ENCODE data around the gene ZNF333. TPM values are rescaled to one million over a fixed set of nuclear protein-coding genes. Genes with fewer than 3 reads are reported as not detected.

Gene ZNF333
- total and polyA plus RNA-seq, 4 donors, result 22.8 to 44.0 (median 24.7) TPM

DNA sequence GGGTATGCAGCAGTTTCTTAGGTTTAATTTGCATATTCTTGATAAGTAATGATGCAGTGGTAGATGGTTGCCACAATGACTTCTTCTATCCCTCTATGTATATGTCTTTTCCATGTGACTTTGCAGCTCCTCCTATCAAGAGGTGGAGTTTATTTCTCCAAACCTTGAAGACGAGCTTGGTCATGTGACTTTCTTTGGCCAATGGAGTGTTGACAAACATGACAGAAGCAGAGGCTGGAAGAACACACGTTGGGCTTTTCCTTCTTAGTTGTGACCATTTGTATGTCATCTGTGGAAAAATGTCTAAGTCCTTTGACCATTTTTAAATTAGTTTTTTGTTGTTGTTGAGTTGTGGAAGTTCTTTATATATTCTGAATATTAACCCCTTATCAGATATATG is 32.3 kb downstream of the ZNF333 start:
- WGBS (ENCODE audit: insufficient coverage), result 100% methylated on average over 2 of the region's 2 CpGs
- Histone ChIP-seq H3K27me3 (ENCODE audit: control insufficient read depth, insufficient read depth, low read length) (no peaks in the 10 kb centered on the region), H3K4me1 (ENCODE audit: control insufficient read depth, insufficient read depth, low read length) (no peaks in the 10 kb centered on the region), H3K4me3 (ENCODE audit: low read depth, low read length) (no peak overlapping the region), H3K9me3 (ENCODE audit: control insufficient read depth, insufficient read depth, low read length) (peaks cover 30% of the 10 kb centered on the region), H3K36me3 (ENCODE audit: control insufficient read depth, insufficient read depth, low read length) (peaks cover 32% of the 10 kb centered on the region), H3K27ac (ENCODE audit: low read depth, low read length) (no peak overlapping the region)
- DNase-seq (ENCODE audit: low read depth in 4 of 6, low spot score in 6 of 6), result no peak

DNA sequence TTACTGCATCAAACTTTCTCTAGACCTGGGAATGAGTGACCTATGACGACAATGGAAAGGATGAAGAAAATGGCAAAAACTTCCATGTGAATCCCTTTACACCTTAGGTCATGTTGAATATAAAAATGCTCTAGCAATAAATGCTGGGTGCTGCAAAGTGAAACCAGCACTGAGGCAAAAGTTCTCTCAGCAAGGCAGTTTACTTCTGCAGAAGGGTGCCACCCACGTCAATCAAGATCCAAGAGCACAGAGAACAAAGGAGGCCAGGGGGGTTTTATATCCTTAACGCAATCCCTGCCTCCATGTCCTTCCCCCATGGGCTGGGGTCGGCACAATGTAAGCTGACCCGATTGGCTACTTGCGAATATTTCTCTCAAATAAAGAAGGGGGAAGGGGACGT is 38.7 kb downstream of the ZNF333 start:
- DNase-seq (ENCODE audit: low read depth in 4 of 6, low spot score in 6 of 6), result no peak
- Histone ChIP-seq H3K9me3 (ENCODE audit: control insufficient read depth, insufficient read depth, low read length) (peaks cover 2% of the 10 kb centered on the region), H3K27ac (ENCODE audit: low read depth, low read length) (no peak overlapping the region), H3K4me3 (ENCODE audit: low read depth, low read length) (no peak overlapping the region), H3K27me3 (ENCODE audit: control insufficient read depth, insufficient read depth, low read length) (no peaks in the 10 kb centered on the region), H3K4me1 (ENCODE audit: control insufficient read depth, insufficient read depth, low read length) (no peaks in the 10 kb centered on the region), H3K36me3 (ENCODE audit: control insufficient read depth, insufficient read depth, low read length) (no peaks in the 10 kb centered on the region)
- 44% methylated on average over 2 of the region's 7 CpGs for whole genome bisulfite sequencing (ENCODE audit: insufficient coverage)

DNA sequence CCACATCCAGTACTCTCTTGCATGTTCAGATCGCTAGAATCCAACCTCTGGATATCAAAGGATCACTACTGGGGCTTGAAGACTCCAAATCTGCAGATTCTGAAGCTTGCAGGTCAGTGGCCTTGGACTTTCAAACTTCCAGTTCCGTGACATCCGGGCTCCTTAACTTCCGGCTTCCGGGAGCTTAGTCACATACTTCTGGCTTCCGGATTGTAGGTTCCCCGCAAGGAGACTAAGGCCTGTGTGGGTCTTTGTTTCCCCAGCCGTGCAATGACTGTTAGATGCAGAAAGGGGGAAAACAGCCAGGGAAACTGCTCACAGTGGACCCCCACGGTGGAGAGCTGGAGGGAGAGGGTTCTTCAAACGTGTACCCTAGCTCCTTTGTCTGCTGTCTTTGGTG is 41.4 kb downstream of the ZNF333 start:
- H3K4me3 ChIP-seq (ENCODE audit: low read depth, low read length), result no peak overlapping the region
- H3K27ac ChIP-seq (ENCODE audit: low read depth, low read length), result no peak overlapping the region
- no peak for DNase-seq (ENCODE audit: low read depth in 4 of 6, low spot score in 6 of 6)
- 56% methylated on average over 9 of the region's 10 CpGs for WGBS (ENCODE audit: insufficient coverage)
- H3K36me3 ChIP-seq (ENCODE audit: control insufficient read depth, insufficient read depth, low read length), result no peaks in the 10 kb centered on the region
- peaks cover 2% of the 10 kb centered on the region for H3K9me3 ChIP-seq (ENCODE audit: control insufficient read depth, insufficient read depth, low read length)
- H3K4me1 ChIP-seq (ENCODE audit: control insufficient read depth, insufficient read depth, low read length), result no peaks in the 10 kb centered on the region
- no peaks in the 10 kb centered on the region for H3K27me3 ChIP-seq (ENCODE audit: control insufficient read depth, insufficient read depth, low read length)

DNA sequence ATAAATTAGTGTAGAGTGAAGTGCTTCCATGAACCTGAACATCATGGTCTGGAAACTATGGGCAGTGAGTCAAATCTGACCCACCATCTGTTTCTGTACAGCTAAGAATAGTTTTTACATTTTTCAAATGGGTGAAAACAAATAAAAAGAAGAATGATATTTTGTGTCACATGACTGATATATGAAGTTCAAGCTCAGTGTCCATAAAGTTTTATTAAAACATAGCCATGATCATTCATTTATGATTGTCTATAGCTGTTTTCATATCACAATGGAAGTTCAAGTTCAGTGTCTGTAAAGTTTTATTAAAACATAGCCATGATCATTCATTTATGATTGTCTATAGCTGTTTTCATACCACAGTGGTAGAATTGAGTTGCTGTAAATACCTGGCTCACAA is 42.7 kb downstream of the ZNF333 start:
- Histone ChIP-seq H3K4me1 (ENCODE audit: control insufficient read depth, insufficient read depth, low read length) (no peaks in the 10 kb centered on the region), H3K27me3 (ENCODE audit: control insufficient read depth, insufficient read depth, low read length) (no peaks in the 10 kb centered on the region), H3K27ac (ENCODE audit: low read depth, low read length) (no peak overlapping the region)

DNA sequence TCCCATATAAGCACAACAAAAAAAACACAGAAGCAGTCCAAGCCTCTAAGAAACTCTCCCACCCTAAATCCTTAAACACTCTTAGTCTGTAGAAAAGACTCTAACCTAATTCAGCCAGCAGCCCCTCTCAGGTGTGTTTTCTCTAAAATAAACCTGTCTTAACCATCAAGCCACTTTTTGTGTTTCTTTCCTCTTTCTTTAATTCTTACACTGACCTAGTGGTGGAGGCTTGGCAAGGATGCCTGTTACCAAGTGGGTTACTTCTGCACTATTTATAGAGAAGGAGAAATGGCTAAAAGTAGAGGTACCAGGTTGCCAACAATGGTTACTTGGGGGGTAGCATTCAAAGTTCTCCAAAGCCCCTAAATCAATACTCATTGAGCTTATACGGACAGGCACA is 43.7 kb downstream of the ZNF333 start:
- no CpG with 5 or more reads among the region's 1 CpG for WGBS (ENCODE audit: insufficient coverage)
- Histone ChIP-seq H3K27ac (ENCODE audit: low read depth, low read length) (no peak overlapping the region), H3K9me3 (ENCODE audit: control insufficient read depth, insufficient read depth, low read length) (no peaks in the 10 kb centered on the region), H3K4me3 (ENCODE audit: low read depth, low read length) (no peak overlapping the region), H3K36me3 (ENCODE audit: control insufficient read depth, insufficient read depth, low read length) (no peaks in the 10 kb centered on the region), H3K4me1 (ENCODE audit: control insufficient read depth, insufficient read depth, low read length) (no peaks in the 10 kb centered on the region), H3K27me3 (ENCODE audit: control insufficient read depth, insufficient read depth, low read length) (no peaks in the 10 kb centered on the region)
- DNase-seq (ENCODE audit: low read depth in 4 of 6, low spot score in 6 of 6), result no peak

More for the DNA sequence above, 42.7 kb downstream of the ZNF333 start:
- no peaks in the 10 kb centered on the region for H3K9me3 ChIP-seq (ENCODE audit: control insufficient read depth, insufficient read depth, low read length)
- no peaks in the 10 kb centered on the region for H3K36me3 ChIP-seq (ENCODE audit: control insufficient read depth, insufficient read depth, low read length)
- DNase-seq (ENCODE audit: low read depth in 4 of 6, low spot score in 6 of 6), result no peak
- H3K4me3 ChIP-seq (ENCODE audit: low read depth, low read length), result no peak overlapping the region

DNA sequence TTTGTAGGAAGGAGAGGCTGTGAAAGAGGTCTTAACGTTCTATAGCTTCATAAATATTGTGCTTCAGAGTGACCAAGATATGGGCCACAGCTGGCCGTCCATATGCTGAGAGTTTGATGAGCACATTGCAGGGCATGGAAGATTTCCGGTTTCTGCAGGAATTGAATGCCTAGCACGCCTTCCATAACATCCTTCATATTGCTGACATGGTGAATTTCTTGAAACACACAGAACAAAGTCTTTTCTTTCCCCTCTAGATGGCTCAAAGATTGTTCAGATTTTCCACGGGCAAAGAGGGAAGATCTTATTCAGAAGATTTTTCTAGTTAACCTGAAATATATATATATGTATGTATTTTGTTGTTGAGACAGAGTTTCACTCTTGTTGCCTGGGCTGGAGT is 46.1 kb downstream of the ZNF333 start:
- Histone ChIP-seq H3K4me1 (ENCODE audit: control insufficient read depth, insufficient read depth, low read length) (no peaks in the 10 kb centered on the region), H3K4me3 (ENCODE audit: low read depth, low read length) (no peak overlapping the region), H3K27me3 (ENCODE audit: control insufficient read depth, insufficient read depth, low read length) (no peaks in the 10 kb centered on the region), H3K27ac (ENCODE audit: low read depth, low read length) (no peak overlapping the region), H3K9me3 (ENCODE audit: control insufficient read depth, insufficient read depth, low read length) (no peaks in the 10 kb centered on the region), H3K36me3 (ENCODE audit: control insufficient read depth, insufficient read depth, low read length) (no peaks in the 10 kb centered on the region)
- DNase-seq (ENCODE audit: low read depth in 4 of 6, low spot score in 6 of 6), result no peak
- 74% methylated on average over 4 of the region's 5 CpGs for WGBS (ENCODE audit: insufficient coverage)

DNA sequence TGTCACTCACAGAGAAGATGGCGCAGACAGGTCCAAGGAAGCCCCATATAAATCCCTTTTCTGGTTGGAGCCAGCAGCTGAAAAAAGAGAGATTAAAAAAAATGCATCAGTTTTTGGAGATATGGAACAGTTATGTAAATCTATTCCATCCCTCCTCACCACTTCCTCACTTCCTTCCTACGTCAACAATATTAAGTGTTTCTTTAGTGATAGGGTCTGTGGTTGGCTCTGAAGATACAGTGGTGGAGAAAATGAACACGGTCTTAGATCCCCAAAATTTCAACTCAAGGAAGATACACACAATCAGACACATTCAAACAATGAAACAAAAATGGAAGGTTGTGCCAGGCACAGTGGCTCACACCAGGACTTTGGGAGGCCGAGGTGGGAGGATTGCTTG is 57.0 kb downstream of the ZNF333 start:
- Histone ChIP-seq H3K27me3 (ENCODE audit: control insufficient read depth, insufficient read depth, low read length) (no peaks in the 10 kb centered on the region), H3K9me3 (ENCODE audit: control insufficient read depth, insufficient read depth, low read length) (no peaks in the 10 kb centered on the region), H3K4me1 (ENCODE audit: control insufficient read depth, insufficient read depth, low read length) (no peaks in the 10 kb centered on the region), H3K36me3 (ENCODE audit: control insufficient read depth, insufficient read depth, low read length) (no peaks in the 10 kb centered on the region), H3K27ac (ENCODE audit: low read depth, low read length) (no peak overlapping the region), H3K4me3 (ENCODE audit: low read depth, low read length) (no peak overlapping the region)
- WGBS (ENCODE audit: insufficient coverage), result 100% methylated on average over 1 of the region's 4 CpGs
- DNase-seq (ENCODE audit: low read depth in 4 of 6, low spot score in 6 of 6), result no peak

DNA sequence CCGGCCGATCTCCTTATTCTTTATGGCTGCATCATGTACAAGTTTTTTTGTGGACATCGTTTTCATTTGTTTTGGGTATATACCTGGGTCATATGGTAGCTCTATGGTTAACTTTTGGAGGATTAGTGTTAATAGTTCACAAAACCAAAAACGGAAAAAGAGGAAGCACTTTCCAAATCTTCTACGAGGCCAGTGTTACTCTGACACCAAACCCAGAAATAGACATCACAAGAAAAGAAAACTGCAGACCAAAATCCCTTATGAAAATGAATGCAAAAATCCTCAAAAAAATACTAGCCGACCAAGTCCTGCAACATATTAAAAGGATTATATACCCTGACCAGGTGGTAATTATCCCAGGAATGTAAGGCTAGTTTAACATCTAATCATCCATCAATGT is 58.8 kb downstream of the ZNF333 start:
- no peak for DNase-seq (ENCODE audit: low read depth in 4 of 6, low spot score in 6 of 6)
- Histone ChIP-seq H3K4me3 (ENCODE audit: low read depth, low read length) (no peak overlapping the region), H3K27me3 (ENCODE audit: control insufficient read depth, insufficient read depth, low read length) (no peaks in the 10 kb centered on the region), H3K36me3 (ENCODE audit: control insufficient read depth, insufficient read depth, low read length) (no peaks in the 10 kb centered on the region), H3K4me1 (ENCODE audit: control insufficient read depth, insufficient read depth, low read length) (no peaks in the 10 kb centered on the region), H3K9me3 (ENCODE audit: control insufficient read depth, insufficient read depth, low read length) (no peaks in the 10 kb centered on the region), H3K27ac (ENCODE audit: low read depth, low read length) (no peak overlapping the region)
- WGBS (ENCODE audit: insufficient coverage), result 100% methylated on average over 3 of the region's 6 CpGs

DNA sequence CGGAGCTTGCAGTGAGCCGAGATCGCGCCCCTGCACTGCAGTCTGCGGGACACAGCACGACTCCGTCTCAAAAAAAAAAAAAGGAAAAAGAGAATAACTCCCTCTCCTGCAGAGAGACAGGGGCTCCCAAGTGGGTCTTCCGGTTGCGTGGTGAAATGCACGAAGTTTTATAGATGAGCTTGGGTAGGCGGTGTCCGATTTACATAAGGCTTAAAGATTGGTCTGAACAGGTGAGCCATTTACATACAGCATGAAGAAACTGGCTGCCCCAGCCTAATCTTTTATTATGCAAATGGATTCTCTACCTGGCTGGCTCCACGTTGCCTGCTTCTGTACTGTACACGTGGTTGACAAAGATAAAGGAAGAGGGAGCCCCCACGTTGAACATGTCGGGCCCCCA is 69.0 kb downstream of the ZNF333 start:
- 20% methylated on average over 3 of the region's 16 CpGs for WGBS (ENCODE audit: insufficient coverage)
- H3K27ac ChIP-seq (ENCODE audit: low read depth, low read length), result no peak overlapping the region
- H3K9me3 ChIP-seq (ENCODE audit: control insufficient read depth, insufficient read depth, low read length), result no peaks in the 10 kb centered on the region
- H3K27me3 ChIP-seq (ENCODE audit: control insufficient read depth, insufficient read depth, low read length), result no peaks in the 10 kb centered on the region
- DNase-seq (ENCODE audit: low read depth in 4 of 6, low spot score in 6 of 6), result peak in 1 of 6 donors; percentile 8
- H3K4me1 ChIP-seq (ENCODE audit: control insufficient read depth, insufficient read depth, low read length), result no peaks in the 10 kb centered on the region
- H3K4me3 ChIP-seq (ENCODE audit: low read depth, low read length), result no peak overlapping the region
- no peaks in the 10 kb centered on the region for H3K36me3 ChIP-seq (ENCODE audit: control insufficient read depth, insufficient read depth, low read length)

DNA sequence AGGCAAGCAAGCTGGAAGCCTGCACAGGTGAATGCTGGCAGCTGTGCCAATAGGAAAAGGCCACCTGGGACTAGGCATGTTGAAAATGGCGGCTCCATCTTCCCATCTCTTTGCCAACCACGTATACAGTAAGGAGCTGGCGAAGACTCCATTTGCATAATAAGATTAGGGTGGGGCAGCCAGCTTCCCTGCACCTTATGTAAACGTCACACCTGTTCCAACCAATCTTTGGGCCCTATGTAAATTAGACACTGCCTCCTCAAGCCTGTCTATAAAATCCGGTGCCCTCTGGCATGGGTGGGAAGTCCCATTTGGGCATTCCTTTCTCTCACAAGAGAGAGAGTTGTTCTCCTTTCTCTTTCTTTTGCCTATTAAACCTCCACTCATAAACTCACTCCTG is 71.8 kb downstream of the ZNF333 start:
- WGBS (ENCODE audit: insufficient coverage), result 58% methylated on average over 4 of the region's 5 CpGs
- H3K27me3 ChIP-seq (ENCODE audit: control insufficient read depth, insufficient read depth, low read length), result no peaks in the 10 kb centered on the region

More for the DNA sequence above, 71.8 kb downstream of the ZNF333 start:
- Histone ChIP-seq H3K27ac (ENCODE audit: low read depth, low read length) (no peak overlapping the region), H3K4me1 (ENCODE audit: control insufficient read depth, insufficient read depth, low read length) (no peaks in the 10 kb centered on the region), H3K36me3 (ENCODE audit: control insufficient read depth, insufficient read depth, low read length) (no peaks in the 10 kb centered on the region), H3K9me3 (ENCODE audit: control insufficient read depth, insufficient read depth, low read length) (no peaks in the 10 kb centered on the region), H3K4me3 (ENCODE audit: low read depth, low read length) (no peak overlapping the region)
- DNase-seq (ENCODE audit: low read depth in 4 of 6, low spot score in 6 of 6), result no peak

Data from spinal cord (tissue), 10 donors.